Activated T-cell treated with anti-CD3 and anti-CD28 coated beads, Interleukin-2, amount 50 U/mL, for 24 hours (primary cell): ENCODE measurements around the gene SLC22A23.
A peak's percentile ranks its signal among the peaks of the same experiment; 100 is the strongest.

ENCODE experiments used
- DNase-seq: peaks from one replicate; pipeline ENCODE4 v3.0.0-alpha.2; 2020
- H3K27ac Mint-ChIP-seq: 2 replicates; pipeline ENCODE4 v1.8.0; 2020; ENCODE audit warnings: mild to moderate bottlenecking, mixed read lengths
- H3K27me3 Mint-ChIP-seq: 2 replicates; pipeline ENCODE4 v1.8.0; 2020; ENCODE audit warnings: mixed read lengths
- H3K36me3 Mint-ChIP-seq: 2 replicates; pipeline ENCODE4 v1.8.0; 2020; ENCODE audit warnings: low read depth, mixed read lengths
- H3K4me1 Mint-ChIP-seq: 2 replicates; pipeline ENCODE4 v1.8.0; 2020; ENCODE audit warnings: low read depth, mixed read lengths
- H3K4me3 Mint-ChIP-seq: 2 replicates; pipeline ENCODE4 v1.8.0; 2020; ENCODE audit warnings: mild to moderate bottlenecking, moderate library complexity, mixed read lengths
- H3K9me3 Mint-ChIP-seq: 2 replicates; pipeline ENCODE4 v1.8.0; 2020; ENCODE audit warnings: mixed read lengths

SLC22A23 gene

GRCh38 chr6:3456898-3457709 is at the start of gene SLC22A23:
Gene SLC22A23 (minus strand): TSS chr6:3457050. CDS start chr6:3456559, 491 bp downstream.
- H3K9me3 Mint-ChIP-seq: no peaks in the 10 kb centered on the region
- H3K4me3 Mint-ChIP-seq: peak within 1 kb of the TSS; percentile 71
- H3K27ac Mint-ChIP-seq: peak within 1 kb of the TSS; percentile 13
- peaks cover 5% of the 10 kb centered on the region for H3K4me1 Mint-ChIP-seq
- no peaks in the 10 kb centered on the region for H3K36me3 Mint-ChIP-seq
- DNase-seq: peak; percentile 83
- peaks cover 32% of the 10 kb centered on the region for H3K27me3 Mint-ChIP-seq

GRCh38 chr6:3506200-3506599 is 49.4 kb upstream of the SLC22A23 start:
- DNase-seq: no peak
- no peaks in the 10 kb centered on the region for H3K4me1 Mint-ChIP-seq
- H3K4me3 Mint-ChIP-seq: no peak overlapping the region
- H3K27me3 Mint-ChIP-seq: peaks cover 17% of the 10 kb centered on the region
- no peaks in the 10 kb centered on the region for H3K36me3 Mint-ChIP-seq
- H3K9me3 Mint-ChIP-seq: no peaks in the 10 kb centered on the region
- no peak overlapping the region for H3K27ac Mint-ChIP-seq

- peaks cover 11% of the 10 kb centered on the region for H3K27me3 Mint-ChIP-seq
- H3K4me1 Mint-ChIP-seq: no peaks in the 10 kb centered on the region
- H3K9me3 Mint-ChIP-seq: no peaks in the 10 kb centered on the region
- DNase-seq: no peak
- no peak overlapping the region for H3K27ac Mint-ChIP-seq
- H3K36me3 Mint-ChIP-seq: no peaks in the 10 kb centered on the region
- H3K4me3 Mint-ChIP-seq: no peak overlapping the region
Measured at GRCh38 chr6:3504938-3505805, 48.3 kb upstream of the SLC22A23 start.

- H3K27ac Mint-ChIP-seq: no peak overlapping the region
- no peaks in the 10 kb centered on the region for H3K9me3 Mint-ChIP-seq
- H3K4me3 Mint-ChIP-seq: no peak overlapping the region
- DNase-seq: no peak
- peaks cover 11% of the 10 kb centered on the region for H3K27me3 Mint-ChIP-seq
- no peaks in the 10 kb centered on the region for H3K4me1 Mint-ChIP-seq
- no peaks in the 10 kb centered on the region for H3K36me3 Mint-ChIP-seq
Measured at GRCh38 chr6:3504354-3504753, 47.5 kb upstream of the SLC22A23 start.

GRCh38 chr6:3501826-3502500 is 45.1 kb upstream of the SLC22A23 start:
- no peak overlapping the region for H3K27ac Mint-ChIP-seq
- no peaks in the 10 kb centered on the region for H3K4me1 Mint-ChIP-seq
- no peak overlapping the region for H3K4me3 Mint-ChIP-seq
- no peak for DNase-seq
- H3K9me3 Mint-ChIP-seq: no peaks in the 10 kb centered on the region
- peaks cover 18% of the 10 kb centered on the region for H3K27me3 Mint-ChIP-seq
- no peaks in the 10 kb centered on the region for H3K36me3 Mint-ChIP-seq

- no peak for DNase-seq
- H3K27ac Mint-ChIP-seq: no peak overlapping the region
- H3K4me1 Mint-ChIP-seq: no peaks in the 10 kb centered on the region
- H3K27me3 Mint-ChIP-seq: peaks cover 29% of the 10 kb centered on the region
- no peaks in the 10 kb centered on the region for H3K36me3 Mint-ChIP-seq
- H3K4me3 Mint-ChIP-seq: no peak overlapping the region
- H3K9me3 Mint-ChIP-seq: no peaks in the 10 kb centered on the region
Measured at GRCh38 chr6:3500262-3501014, 43.6 kb upstream of the SLC22A23 start.

GRCh38 chr6:3499603-3500002 is 42.8 kb upstream of the SLC22A23 start:
- DNase-seq: no peak
- H3K36me3 Mint-ChIP-seq: no peaks in the 10 kb centered on the region
- H3K4me1 Mint-ChIP-seq: no peaks in the 10 kb centered on the region
- no peak overlapping the region for H3K4me3 Mint-ChIP-seq
- H3K9me3 Mint-ChIP-seq: no peaks in the 10 kb centered on the region
- no peak overlapping the region for H3K27ac Mint-ChIP-seq
- H3K27me3 Mint-ChIP-seq: peaks cover 28% of the 10 kb centered on the region

GRCh38 chr6:3496395-3496794 is 39.5 kb upstream of the SLC22A23 start:
- H3K4me1 Mint-ChIP-seq: no peaks in the 10 kb centered on the region
- DNase-seq: no peak
- peaks cover 42% of the 10 kb centered on the region for H3K27me3 Mint-ChIP-seq
- no peak overlapping the region for H3K27ac Mint-ChIP-seq
- no peak overlapping the region for H3K4me3 Mint-ChIP-seq
- no peaks in the 10 kb centered on the region for H3K36me3 Mint-ChIP-seq
- H3K9me3 Mint-ChIP-seq: no peaks in the 10 kb centered on the region

GRCh38 chr6:3494391-3495100 is 37.7 kb upstream of the SLC22A23 start:
- Mint-ChIP-seq H3K36me3 (no peaks in the 10 kb centered on the region), H3K4me3 (no peak overlapping the region), H3K9me3 (no peaks in the 10 kb centered on the region), H3K4me1 (no peaks in the 10 kb centered on the region), H3K27ac (no peak overlapping the region), H3K27me3 (peaks cover 49% of the 10 kb centered on the region)
- no peak for DNase-seq

- H3K27me3 Mint-ChIP-seq: peaks cover 43% of the 10 kb centered on the region
- DNase-seq: no peak
- no peak overlapping the region for H3K4me3 Mint-ChIP-seq
- H3K9me3 Mint-ChIP-seq: no peaks in the 10 kb centered on the region
- H3K27ac Mint-ChIP-seq: no peak overlapping the region
- no peaks in the 10 kb centered on the region for H3K36me3 Mint-ChIP-seq
- H3K4me1 Mint-ChIP-seq: no peaks in the 10 kb centered on the region
Measured at GRCh38 chr6:3490625-3490980, 33.8 kb upstream of the SLC22A23 start.

- Mint-ChIP-seq H3K4me1 (no peaks in the 10 kb centered on the region), H3K27ac (no peak overlapping the region), H3K4me3 (no peak overlapping the region), H3K9me3 (no peaks in the 10 kb centered on the region), H3K36me3 (no peaks in the 10 kb centered on the region), H3K27me3 (peaks cover 41% of the 10 kb centered on the region)
- no peak for DNase-seq
Measured at GRCh38 chr6:3489961-3490624, 33.2 kb upstream of the SLC22A23 start.

- no peak overlapping the region for H3K27ac Mint-ChIP-seq
- no peaks in the 10 kb centered on the region for H3K36me3 Mint-ChIP-seq
- H3K27me3 Mint-ChIP-seq: peaks cover 37% of the 10 kb centered on the region
- no peaks in the 10 kb centered on the region for H3K4me1 Mint-ChIP-seq
- no peak overlapping the region for H3K4me3 Mint-ChIP-seq
- DNase-seq: no peak
- H3K9me3 Mint-ChIP-seq: no peaks in the 10 kb centered on the region
Measured at GRCh38 chr6:3489027-3489757, 32.3 kb upstream of the SLC22A23 start.

GRCh38 chr6:3484946-3485345 is 28.1 kb upstream of the SLC22A23 start:
- no peak for DNase-seq
- H3K27ac Mint-ChIP-seq: no peak overlapping the region
- no peaks in the 10 kb centered on the region for H3K36me3 Mint-ChIP-seq
- no peak overlapping the region for H3K4me3 Mint-ChIP-seq
- H3K27me3 Mint-ChIP-seq: peaks cover 39% of the 10 kb centered on the region
- H3K4me1 Mint-ChIP-seq: no peaks in the 10 kb centered on the region
- H3K9me3 Mint-ChIP-seq: peaks cover 3% of the 10 kb centered on the region
